BE2C (cell line): ENCODE results near the gene ACSL1.
"Not testable (repeated sequence)": the region's sequence is repeated elsewhere in the genome, so short reads cannot be mapped to it uniquely, and the experiment has no call there.

Experiments used
- DNase-seq: peaks from one replicate; pipeline ENCODE4 v3.0.0-alpha.2; 2020
- H3K27me3 ChIP-seq: fragments of 250-450 bp; sonication (Bioruptor Pico); 2 replicates; pipeline ENCODE4 v1.5.1; 2020; ENCODE audit warnings: mild to moderate bottlenecking
- H3K36me3 ChIP-seq: fragments of 250-450 bp; sonication (Bioruptor Pico); 2 replicates; pipeline ENCODE4 v1.5.1; 2020; ENCODE audit warnings: mild to moderate bottlenecking
- H3K4me1 ChIP-seq: fragments of 250-450 bp; sonication (Bioruptor Pico); 2 replicates; pipeline ENCODE4 v1.5.1; 2020
- H3K4me3 ChIP-seq: 2 replicates; pipeline ENCODE4 v1.5.1; 2011; ENCODE audit warnings: low read depth, low read length
- H3K9me3 ChIP-seq: fragments of 250-450 bp; sonication (Bioruptor Pico); 2 replicates; pipeline ENCODE4 v1.5.1; 2020
- CTCF ChIP-seq: IDR thresholded peaks from 2 replicates; pipeline ENCODE4 v1.5.1; 2012; ENCODE audit warnings: mild to moderate bottlenecking, low read depth, low read length

The ACSL1 gene

GRCh38 chr4:184785813-184786212 lies 40.0 kb downstream of the ACSL1 start:
- Histone ChIP-seq H3K4me1 (peaks cover 7% of the 10 kb centered on the region; the same call in 1 of the 2 replicates), H3K4me3 (no peak overlapping the region)
- no peak for TF ChIP-seq CTCF

GRCh38 chr4:184784628-184785257 lies 41.0 kb downstream of the ACSL1 start:
- Histone ChIP-seq H3K27me3 (no peaks in the 10 kb centered on the region), H3K4me3 (no peak overlapping the region), H3K9me3 (no peaks in the 10 kb centered on the region), H3K36me3 (no peaks in the 10 kb centered on the region), H3K4me1 (peaks cover 7% of the 10 kb centered on the region; the same call in 1 of the 2 replicates)
- DNase-seq = peak; percentile 32
- no peak for TF ChIP-seq CTCF

More at GRCh38 chr4:184785813-184786212, 40.0 kb downstream of the ACSL1 start:
- H3K27me3 ChIP-seq = no peaks in the 10 kb centered on the region
- DNase-seq = no peak
- H3K36me3 ChIP-seq = no peaks in the 10 kb centered on the region
- no peaks in the 10 kb centered on the region for H3K9me3 ChIP-seq

- Histone ChIP-seq H3K27me3 (no peaks in the 10 kb centered on the region), H3K4me1 (peaks cover 7% of the 10 kb centered on the region; the same call in 1 of the 2 replicates), H3K4me3 (no peak overlapping the region), H3K9me3 (no peaks in the 10 kb centered on the region), H3K36me3 (no peaks in the 10 kb centered on the region)
- no peak for TF ChIP-seq CTCF
- no peak for DNase-seq
These were observed 42.9 kb downstream of the ACSL1 start for GRCh38 chr4:184782731-184783373.

- not testable (repeated sequence) for H3K4me1 ChIP-seq, H3K27me3 ChIP-seq, DNase-seq, H3K4me3 ChIP-seq, H3K9me3 ChIP-seq, H3K36me3 ChIP-seq
These were observed 46.6 kb downstream of the ACSL1 start for GRCh38 chr4:184779160-184779559.

GRCh38 chr4:184778325-184778724 lies 47.4 kb downstream of the ACSL1 start:
- H3K36me3 ChIP-seq = no peaks in the 10 kb centered on the region
- H3K4me1 ChIP-seq = no peaks in the 10 kb centered on the region
- DNase-seq = no peak
- no peaks in the 10 kb centered on the region for H3K27me3 ChIP-seq
- H3K9me3 ChIP-seq = no peaks in the 10 kb centered on the region
- H3K4me3 ChIP-seq = no peak overlapping the region
- no peak for TF ChIP-seq CTCF

GRCh38 chr4:184776821-184777220 lies 48.9 kb downstream of the ACSL1 start:
- TF ChIP-seq CTCF = no peak
- Histone ChIP-seq H3K4me3 (no peak overlapping the region), H3K36me3 (no peaks in the 10 kb centered on the region), H3K4me1 (no peaks in the 10 kb centered on the region), H3K9me3 (no peaks in the 10 kb centered on the region), H3K27me3 (no peaks in the 10 kb centered on the region)
- no peak for DNase-seq
